ENCODE results near the gene CTDSP1. TPM values are rescaled to one million over a fixed set of nuclear protein-coding genes. Genes with fewer than 3 reads are reported as not detected.
A peak's percentile ranks its signal among the peaks of the same experiment; 100 is the strongest.

Gene CTDSP1
- total and polyA plus RNA-seq, 8 donors = 54.2 to 90.8 (median 76.3) TPM

GRCh38 chr2:218370410-218371063 lies 29.1 kb upstream of the CTDSP1 start:
- FAIRE-seq (no peak), DNase-seq (peak in 1 of 6 donors; percentile 47), ATAC-seq (peak in 2 of 4 donors; percentile 9 to 24)
- 77 to 82% methylated on average over 11 of the region's 11 CpGs for WGBS, 2 donors
- Histone ChIP-seq H3K36me3 (no peaks in the 10 kb centered on the region), H3K4me1 (peaks cover 0 to 3% (median 0%) of the 10 kb centered on the region in 3 donors), H3K4me3 (no peak overlapping the region), H3K27me3 (no peaks in the 10 kb centered on the region), H3K9me3 (no peaks in the 10 kb centered on the region), H3K27ac (peak overlapping the region in 2 of 4 donors; percentile 57 to 95)
- intact Hi-C loops (cut with DNase I) = no loop called here
- no peak for TF ChIP-seq CTCF (IDR thresholded peaks at IDR 0.05)

- H3K27me3 ChIP-seq = no peaks in the 10 kb centered on the region
- peaks cover 0 to 3% (median 0%) of the 10 kb centered on the region in 3 donors for H3K4me1 ChIP-seq
- no peaks in the 10 kb centered on the region for H3K9me3 ChIP-seq
- H3K27ac ChIP-seq = peak overlapping the region in 1 of 4 donors; percentile 95
- no peak for FAIRE-seq
- H3K4me3 ChIP-seq = no peak overlapping the region
- TF ChIP-seq CTCF (IDR thresholded peaks at IDR 0.05) = no peak
- H3K36me3 ChIP-seq = no peaks in the 10 kb centered on the region
- DNase-seq = no peak
- no peak for ATAC-seq
- intact Hi-C loops (cut with DNase I) = no loop called here
These were observed 27.7 kb upstream of the CTDSP1 start for GRCh38 chr2:218371983-218372350.

- intact Hi-C loops (cut with DNase I) = no loop called here
- no peak for FAIRE-seq
These were observed 24.9 kb upstream of the CTDSP1 start for GRCh38 chr2:218374795-218375194.

GRCh38 chr2:218375212-218375611 lies 24.5 kb upstream of the CTDSP1 start:
- FAIRE-seq = no peak
- DNase-seq = no peak
- no peak for ATAC-seq
- no peaks in the 10 kb centered on the region for H3K27me3 ChIP-seq
- 32 to 54% methylated on average over 2 of the region's 2 CpGs for WGBS, 2 donors
- H3K27ac ChIP-seq = no peak overlapping the region
- H3K4me3 ChIP-seq = no peak overlapping the region
- H3K4me1 ChIP-seq = no peaks in the 10 kb centered on the region
- no peak for TF ChIP-seq CTCF (IDR thresholded peaks at IDR 0.05)
- H3K36me3 ChIP-seq = no peaks in the 10 kb centered on the region
- no peaks in the 10 kb centered on the region for H3K9me3 ChIP-seq
- intact Hi-C loops (cut with DNase I) = no loop called here

More at GRCh38 chr2:218374795-218375194, 24.9 kb upstream of the CTDSP1 start:
- DNase-seq (peak in 1 of 6 donors; percentile 4), ATAC-seq (no peak)
- Histone ChIP-seq H3K27me3 (no peaks in the 10 kb centered on the region), H3K27ac (no peak overlapping the region), H3K36me3 (no peaks in the 10 kb centered on the region), H3K4me1 (no peaks in the 10 kb centered on the region), H3K4me3 (no peak overlapping the region), H3K9me3 (no peaks in the 10 kb centered on the region)
- no peak for TF ChIP-seq CTCF (IDR thresholded peaks at IDR 0.05)
- WGBS, 2 donors = 67 to 73% methylated on average over 4 of the region's 4 CpGs

GRCh38 chr2:218378053-218378452 lies 21.6 kb upstream of the CTDSP1 start:
- H3K9me3 ChIP-seq = no peaks in the 10 kb centered on the region
- no peaks in the 10 kb centered on the region for H3K4me1 ChIP-seq
- no peak for FAIRE-seq
- WGBS, 2 donors = 82 to 86% methylated on average over 5 of the region's 5 CpGs
- DNase-seq = no peak
- no peaks in the 10 kb centered on the region for H3K27me3 ChIP-seq
- intact Hi-C loops (cut with DNase I) = no loop called here
- TF ChIP-seq CTCF (IDR thresholded peaks at IDR 0.05) = no peak
- no peak overlapping the region for H3K4me3 ChIP-seq
- ATAC-seq = no peak
- no peak overlapping the region for H3K27ac ChIP-seq
- H3K36me3 ChIP-seq = no peaks in the 10 kb centered on the region

Measured in pancreas (tissue), 10 donors.